WI38 (cell line): ENCODE results near the gene KIAA0753.

Source experiments
- H3K4me3 ChIP-seq: 2 replicates; pipeline ENCODE4 v1.5.1; 2011; ENCODE audit warnings: low read depth, mild to moderate bottlenecking, control low read depth, low read length
- TF ChIP-seq, protein P1 (sequence below): IDR thresholded peaks from 2 replicates; pipeline ENCODE4 v1.5.1; 2012; ENCODE audit warnings: low read depth, mild to moderate bottlenecking, control low read depth, low read length

Gene KIAA0753

DNA sequence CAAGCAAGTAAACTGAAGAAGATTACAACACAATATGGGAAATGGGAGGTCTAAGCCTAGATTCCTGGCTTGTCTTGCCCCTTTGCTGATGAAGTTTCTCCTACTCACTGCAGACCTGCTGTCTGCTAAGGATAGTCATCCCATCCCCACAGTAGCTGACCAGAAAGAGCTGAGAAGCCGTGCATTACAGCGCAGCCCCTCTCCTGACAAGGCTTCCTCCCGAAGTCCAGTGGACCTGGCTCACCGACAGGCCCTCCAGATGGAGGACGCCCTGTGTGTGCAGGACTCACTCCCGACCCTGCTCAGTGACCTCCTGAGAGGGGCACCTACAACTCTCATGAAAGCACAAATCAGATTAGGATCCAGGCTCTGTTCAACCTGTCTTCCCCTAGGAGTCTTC is 35.4 kb downstream of the KIAA0753 start:
- no peak overlapping the region for H3K4me3 ChIP-seq
- TF ChIP-seq, protein P1, sequence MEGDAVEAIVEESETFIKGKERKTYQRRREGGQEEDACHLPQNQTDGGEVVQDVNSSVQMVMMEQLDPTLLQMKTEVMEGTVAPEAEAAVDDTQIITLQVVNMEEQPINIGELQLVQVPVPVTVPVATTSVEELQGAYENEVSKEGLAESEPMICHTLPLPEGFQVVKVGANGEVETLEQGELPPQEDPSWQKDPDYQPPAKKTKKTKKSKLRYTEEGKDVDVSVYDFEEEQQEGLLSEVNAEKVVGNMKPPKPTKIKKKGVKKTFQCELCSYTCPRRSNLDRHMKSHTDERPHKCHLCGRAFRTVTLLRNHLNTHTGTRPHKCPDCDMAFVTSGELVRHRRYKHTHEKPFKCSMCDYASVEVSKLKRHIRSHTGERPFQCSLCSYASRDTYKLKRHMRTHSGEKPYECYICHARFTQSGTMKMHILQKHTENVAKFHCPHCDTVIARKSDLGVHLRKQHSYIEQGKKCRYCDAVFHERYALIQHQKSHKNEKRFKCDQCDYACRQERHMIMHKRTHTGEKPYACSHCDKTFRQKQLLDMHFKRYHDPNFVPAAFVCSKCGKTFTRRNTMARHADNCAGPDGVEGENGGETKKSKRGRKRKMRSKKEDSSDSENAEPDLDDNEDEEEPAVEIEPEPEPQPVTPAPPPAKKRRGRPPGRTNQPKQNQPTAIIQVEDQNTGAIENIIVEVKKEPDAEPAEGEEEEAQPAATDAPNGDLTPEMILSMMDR = no peak

DNA sequence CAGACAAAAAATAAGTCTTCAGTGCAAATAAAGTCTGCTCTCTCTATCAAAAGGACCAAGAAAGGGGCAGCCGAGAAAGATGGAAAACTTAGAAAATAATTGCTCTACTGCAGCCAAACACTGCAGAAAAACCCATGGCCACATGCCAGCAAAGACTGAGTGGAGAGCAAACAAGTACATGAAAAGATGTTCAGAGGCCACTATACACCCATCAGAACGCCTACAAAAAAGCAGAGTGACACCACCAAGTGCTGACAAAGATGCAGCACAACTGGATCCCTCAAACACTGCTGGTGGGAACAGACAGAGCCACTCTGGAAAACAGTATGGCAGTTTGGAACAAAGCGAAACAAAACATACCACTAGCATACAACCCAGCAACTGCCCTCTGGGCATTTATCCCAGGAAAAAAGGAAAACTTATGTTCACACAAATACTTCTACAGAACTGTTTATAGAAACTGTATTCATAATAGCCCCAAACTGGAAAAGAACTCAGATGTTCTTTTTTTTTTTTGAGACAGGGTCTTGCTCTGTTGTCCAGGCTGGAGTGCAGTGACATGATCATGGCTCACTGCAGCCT is 36.7 kb downstream of the KIAA0753 start:
- no peak overlapping the region for H3K4me3 ChIP-seq
- TF ChIP-seq, protein P1 = no peak

DNA sequence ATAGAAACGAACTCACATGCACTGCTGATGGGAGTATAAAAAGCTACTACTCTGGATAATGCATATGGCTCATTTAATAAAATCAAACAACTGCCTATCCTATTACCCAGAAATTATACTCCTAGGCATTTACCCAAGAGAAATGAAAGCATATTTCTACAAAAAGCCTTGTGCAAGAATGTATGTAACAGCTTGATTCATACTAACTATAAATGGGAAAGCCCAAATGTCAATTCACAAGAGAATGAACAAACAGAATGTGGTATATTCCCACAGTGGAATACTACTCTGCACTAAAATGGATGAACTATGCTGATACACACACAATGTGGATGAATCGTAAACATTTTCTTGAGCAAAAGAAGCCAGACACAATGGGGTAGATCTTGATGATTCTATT is 38.4 kb downstream of the KIAA0753 start:
- TF ChIP-seq, protein P1 = no peak
- H3K4me3 ChIP-seq = no peak overlapping the region

DNA sequence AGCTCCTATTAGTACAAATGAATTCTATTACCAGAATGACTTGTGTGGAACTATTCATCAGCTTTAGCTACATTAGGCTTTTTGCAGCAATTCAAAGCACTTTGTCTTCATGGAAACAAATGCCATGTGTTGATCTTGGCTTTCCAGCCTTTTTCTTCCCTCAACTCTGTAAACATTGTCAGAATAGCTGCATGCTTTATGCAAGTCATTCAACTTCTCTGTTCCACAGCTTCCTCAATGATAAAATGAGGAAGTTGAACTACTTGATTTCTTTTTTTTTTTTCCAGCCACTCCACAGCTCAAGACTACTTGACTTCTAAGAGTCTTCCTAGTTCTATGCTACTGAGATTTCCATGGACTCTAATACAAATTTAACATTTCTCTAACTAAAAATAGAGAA is 41.1 kb downstream of the KIAA0753 start:
- no peak overlapping the region for H3K4me3 ChIP-seq
- TF ChIP-seq, protein P1 = no peak

DNA sequence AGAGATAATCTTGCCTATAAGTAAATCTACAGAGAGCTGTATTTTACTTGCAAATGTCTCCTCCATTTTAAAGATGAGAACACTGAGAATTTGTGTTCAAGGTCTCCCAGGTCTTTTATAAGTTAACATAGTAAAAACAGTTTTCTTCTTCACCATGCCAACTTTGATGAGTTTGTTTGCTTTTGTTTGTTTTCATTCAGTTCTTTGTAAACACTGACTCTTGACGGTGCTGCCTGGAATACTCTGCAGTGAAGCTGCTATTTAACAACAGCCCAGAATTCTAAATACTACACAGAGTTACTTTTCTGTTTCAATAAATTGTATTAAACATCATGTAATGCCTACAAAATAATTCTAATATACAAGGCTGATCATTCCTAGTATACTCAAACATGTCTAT is 42.8 kb downstream of the KIAA0753 start:
- H3K4me3 ChIP-seq = no peak overlapping the region
- TF ChIP-seq, protein P1 = no peak

DNA sequence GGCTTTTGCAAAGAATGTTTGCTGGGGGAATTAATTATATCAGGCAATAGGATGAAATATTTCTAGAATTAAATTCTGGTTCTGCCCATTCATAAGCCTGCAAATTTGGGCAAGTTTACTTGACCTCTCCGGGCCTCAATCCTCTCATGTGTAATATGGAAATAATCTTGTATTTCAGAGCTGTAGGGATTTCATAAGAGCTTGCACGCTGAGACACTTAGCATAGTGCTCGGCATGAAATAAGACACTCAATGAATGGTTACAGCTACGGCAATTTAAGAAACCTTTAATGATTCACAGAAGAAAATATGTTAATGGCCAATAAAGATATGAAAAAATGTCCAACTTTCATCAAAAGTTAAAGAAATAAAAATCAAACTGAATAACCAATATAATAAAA is 43.6 kb downstream of the KIAA0753 start:
- H3K4me3 ChIP-seq = no peak overlapping the region
- TF ChIP-seq, protein P1 = no peak

DNA sequence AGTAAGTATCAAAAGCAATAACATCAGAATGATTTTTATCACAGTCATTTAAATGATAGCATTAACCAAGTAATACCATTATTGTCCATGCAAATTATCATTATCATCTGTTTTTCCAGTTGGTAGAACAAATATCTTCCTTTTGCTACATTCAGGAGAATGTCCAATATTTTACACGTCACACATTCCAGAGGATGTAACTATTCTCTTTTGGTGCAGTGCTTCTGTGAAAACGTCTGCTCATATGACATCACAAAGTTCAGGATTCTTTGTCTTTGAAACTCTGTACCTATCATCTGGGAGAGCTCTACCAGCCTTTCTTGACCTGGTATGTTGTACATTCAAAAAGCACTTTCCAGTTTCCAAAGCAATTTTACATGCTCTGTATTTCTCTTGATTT is 44.0 kb downstream of the KIAA0753 start:
- no peak overlapping the region for H3K4me3 ChIP-seq
- TF ChIP-seq, protein P1 = no peak
